OCI-M1 (cell line): Measurements from ENCODE around the gene PLAAT4.
A peak's percentile ranks its signal among the peaks of the same experiment; 100 is the strongest.
"Not testable (repeated sequence)": the region's sequence is repeated elsewhere in the genome, so short reads cannot be mapped to it uniquely, and the experiment has no call there.

Experiments used
- DNase-seq: peaks from one replicate; lab custom pipeline; 2025; lab: John Stamatoyannopoulos, UW

Gene PLAAT4

DNA sequence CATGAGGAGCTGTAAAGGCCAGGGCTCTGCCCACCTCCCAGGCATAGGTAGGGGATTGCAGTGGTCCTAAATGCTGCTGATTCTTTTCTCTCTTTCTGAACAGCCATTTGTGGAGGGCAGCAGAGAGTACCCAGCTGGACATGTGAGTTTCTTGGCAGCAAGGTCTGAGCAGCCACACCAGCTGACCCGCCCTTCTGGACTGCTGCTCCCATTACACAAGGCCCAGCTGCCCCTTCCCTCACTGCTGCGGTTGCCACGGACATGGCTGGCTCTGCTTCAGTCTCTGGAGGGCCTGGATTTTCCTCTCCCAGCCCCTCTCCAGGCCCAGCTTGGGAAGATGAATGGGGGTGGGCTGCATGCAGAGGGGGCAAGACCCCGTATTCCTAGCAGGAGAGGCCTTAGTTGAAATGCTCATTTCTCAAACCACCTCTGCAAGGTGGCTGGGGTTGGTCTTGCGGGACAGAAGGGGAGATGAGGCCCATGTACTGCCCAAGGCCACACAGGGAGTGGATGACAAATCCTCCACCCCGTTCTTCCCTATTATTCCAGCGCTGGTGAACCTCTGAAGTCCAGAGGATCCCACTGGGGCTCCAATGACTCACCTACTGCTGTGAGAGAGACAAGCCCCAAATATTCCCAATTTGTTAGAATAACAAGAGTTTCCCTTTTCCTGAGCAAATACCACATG, 26.1 kb upstream of the PLAAT4 start:
- no peak for DNase-seq

DNA sequence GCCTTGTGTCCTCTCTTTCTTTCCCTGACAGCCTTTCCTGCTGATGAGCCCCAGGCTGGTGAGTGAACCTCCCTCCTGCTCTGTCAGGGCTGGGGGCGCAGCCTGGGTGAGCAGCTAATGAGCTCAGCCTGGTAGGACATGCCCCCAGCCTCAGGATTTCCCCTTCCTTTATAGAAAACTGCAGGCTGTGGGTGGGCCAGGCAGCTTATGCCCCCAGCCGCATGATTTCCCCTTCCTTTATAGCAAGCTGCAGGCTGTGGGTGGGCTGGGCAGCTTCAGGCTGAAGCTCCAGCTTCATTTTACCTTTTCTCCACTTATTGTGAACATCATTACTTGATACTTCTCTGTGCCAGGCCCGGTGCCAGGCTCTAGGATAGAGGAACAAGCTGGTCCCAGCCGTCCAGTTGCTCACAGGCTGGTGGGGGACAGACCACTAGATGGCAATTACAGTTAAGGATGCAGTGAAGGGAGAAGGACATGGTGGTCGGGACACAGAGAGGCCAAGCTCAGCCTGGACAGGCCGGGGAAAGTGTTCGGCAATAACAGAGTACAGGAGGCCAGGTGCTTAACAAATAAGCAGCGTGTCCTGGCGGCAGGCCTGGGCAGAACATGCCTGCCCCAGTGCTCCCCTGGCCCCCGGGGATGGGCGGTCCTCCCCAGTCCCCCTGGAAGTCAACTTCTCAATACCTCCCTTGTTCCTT, 25.4 kb upstream of the PLAAT4 start:
- no peak for DNase-seq

DNA sequence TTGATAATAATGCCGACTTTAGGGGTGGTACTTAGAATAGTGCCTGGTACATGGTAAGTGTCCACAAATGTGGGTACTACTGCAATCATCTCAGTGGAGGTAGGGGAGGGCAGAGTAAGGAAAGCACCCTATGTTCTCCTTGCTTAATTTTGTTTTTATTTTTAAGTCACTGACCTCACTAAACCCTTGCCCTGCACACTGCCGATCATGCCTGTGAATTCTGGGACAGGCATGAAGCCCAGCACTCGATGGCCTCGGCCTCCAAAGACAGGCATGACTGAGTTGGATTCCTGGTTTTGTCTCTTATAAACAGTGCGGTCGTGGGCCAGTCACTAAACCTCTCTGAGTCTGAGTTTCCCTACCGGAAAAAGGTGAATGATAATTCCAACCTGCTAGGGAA, 23.8 kb upstream of the PLAAT4 start:
- DNase-seq = no peak

DNA sequence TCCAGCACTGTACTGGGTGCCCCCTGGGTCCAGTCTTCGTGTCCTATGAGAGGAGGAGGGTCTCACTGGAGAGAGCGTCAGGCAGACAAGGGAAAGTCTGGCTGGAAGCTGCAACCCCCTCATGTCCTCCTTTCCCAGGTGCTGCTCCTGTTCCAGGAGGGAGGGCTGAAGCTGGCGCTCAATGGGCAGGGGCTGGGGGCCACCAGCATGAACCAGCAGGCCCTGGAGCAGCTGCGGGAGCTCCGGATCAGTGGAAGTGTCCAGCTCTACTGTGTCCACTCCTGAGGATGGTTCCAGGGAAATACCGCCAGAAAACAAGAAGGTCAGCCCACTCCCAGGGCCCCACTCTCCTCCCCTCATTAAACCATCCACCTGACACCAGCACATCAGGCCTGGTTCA, 20.5 kb upstream of the PLAAT4 start:
- no peak for DNase-seq

DNA sequence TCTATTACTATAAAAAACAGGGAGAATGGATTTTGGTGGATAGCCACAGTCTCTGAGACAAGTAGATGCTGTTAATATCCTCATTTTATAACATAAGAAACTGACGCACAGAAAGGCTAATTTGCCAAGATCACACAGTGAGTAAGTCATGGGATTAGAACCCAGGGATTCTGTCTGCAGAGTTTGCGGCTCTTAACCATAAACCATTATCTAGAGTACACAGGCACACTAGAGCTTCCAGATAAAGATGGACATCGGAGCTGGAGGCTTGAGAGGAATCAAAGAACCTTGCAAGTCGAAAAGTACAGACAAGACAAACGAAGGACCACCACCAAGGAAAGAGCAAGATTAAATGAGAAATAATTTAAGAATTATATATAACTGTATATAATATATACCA, 19.5 kb upstream of the PLAAT4 start:
- DNase-seq = peak; percentile 95

DNA sequence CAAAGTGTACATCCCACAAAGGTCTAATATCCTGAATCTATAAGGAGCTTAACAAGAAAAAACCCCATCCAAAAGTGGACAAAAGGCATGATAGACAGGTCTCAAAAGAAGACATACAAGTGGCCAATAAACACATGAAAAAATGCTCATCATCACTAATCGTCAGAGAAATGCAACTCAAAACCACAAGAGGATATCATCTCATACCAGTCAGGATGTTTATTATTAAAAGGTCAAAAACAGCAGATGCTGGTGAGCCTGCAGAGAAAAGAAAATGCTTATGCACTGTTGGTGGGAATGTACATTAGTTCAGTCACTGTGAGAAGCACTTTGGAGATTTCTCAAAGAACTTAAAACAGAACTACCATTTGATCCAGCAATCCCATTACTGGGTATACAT, 18.1 kb upstream of the PLAAT4 start:
- peak; percentile 83 for DNase-seq

DNA sequence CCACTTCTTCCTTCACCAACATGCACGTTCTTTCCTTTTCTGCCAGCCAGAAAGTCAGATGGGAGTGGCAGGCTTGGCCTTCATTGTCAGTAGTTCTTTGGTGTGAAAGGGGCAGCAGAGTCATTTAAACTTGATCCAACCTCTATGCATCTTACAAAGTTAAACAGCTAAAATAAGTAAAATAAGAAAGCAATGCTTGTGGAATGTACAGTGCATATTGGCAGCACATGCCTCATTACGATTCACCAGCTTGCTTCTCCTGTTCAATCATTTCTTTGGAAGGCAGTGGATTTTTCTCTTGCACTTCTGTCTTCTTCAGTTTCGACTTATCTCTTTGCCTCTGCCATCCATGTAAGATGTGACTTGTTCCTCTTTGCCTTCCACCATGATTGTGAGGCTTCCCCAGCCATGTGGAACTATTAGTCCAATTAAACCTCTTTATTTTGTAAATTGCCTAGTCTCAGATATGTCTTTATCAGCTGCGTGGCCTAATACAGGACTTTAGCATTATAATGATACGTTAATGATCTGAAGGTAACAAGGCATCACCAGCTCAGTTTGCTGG, 15.9 kb upstream of the PLAAT4 start:
- DNase-seq = no peak

DNA sequence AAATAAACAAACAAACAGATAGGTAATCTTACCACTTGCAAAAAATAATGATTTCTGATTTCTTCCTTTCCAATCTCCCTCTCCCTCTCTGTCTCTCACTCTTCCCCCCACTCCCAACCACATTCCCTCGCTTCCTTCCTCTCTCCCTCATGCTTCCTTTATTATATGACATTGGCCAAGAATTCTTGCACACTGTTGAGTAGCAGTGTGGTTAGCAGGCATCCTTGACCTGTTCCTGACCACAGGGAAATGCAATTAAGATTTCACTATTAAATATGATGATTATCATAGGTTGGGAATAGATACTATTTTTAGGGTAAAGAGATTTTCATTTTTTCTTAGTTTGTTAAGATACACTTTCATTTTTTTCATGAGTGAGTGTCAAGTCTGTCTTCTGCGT, 14.7 kb upstream of the PLAAT4 start:
- DNase-seq = no peak

DNA sequence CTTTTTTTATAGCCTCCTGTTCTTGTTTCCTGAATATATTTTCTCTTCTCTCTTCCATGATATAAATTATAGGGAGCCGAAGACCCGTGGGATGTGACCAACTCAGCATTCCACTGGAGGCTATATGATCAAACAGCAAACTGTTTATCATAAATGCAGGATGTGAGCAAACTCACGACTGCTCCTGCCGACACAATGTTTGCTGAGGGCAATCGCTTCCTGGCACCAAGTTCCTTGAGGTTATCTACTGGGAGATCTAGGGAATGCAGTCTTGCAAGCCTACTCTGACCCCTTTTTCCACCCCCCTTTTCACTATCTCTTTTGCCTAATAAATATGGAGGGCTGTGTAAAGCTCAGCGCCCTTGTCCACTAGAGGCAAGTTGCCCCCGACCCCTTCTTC, 13.5 kb upstream of the PLAAT4 start:
- DNase-seq = no peak

DNA sequence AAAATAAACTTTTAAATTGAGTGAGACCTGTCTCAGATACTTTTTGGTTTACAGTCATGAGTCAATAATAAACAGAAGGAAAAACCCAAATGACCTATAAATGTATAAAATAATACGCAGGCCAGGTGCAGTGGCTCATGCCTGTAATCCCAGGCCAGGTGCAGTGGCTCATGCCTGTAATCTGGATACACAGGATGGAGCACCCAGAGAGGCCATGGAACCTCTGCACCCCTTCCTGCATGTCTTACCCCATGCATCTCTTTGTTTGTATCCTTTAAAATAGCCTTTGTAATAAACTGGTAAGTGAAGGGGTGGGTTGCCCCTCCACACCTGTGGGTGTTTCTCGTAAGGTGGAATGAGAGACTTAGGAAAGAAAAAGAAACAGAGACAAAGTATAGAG, 8.9 kb upstream of the PLAAT4 start:
- no peak for DNase-seq

DNA sequence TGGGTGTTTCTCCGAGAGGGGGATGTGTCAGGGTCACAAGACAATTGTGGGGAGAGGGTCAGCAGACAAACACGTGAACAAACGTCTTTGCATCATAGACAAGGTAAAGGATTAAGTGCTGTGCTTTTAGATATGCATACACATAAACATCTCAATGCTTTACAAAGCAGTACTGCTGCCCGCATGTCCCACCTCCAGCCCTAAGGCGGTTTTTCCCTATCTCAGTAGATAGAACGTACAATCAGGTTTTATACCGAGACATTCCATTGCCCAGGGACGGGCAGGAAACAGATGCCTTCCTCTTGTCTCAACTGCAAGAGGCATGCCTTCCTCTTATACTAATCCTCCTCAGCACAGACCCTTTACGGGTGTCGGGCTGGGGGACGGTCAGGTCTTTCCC, 8.5 kb upstream of the PLAAT4 start:
- DNase-seq = not testable (repeated sequence)

DNA sequence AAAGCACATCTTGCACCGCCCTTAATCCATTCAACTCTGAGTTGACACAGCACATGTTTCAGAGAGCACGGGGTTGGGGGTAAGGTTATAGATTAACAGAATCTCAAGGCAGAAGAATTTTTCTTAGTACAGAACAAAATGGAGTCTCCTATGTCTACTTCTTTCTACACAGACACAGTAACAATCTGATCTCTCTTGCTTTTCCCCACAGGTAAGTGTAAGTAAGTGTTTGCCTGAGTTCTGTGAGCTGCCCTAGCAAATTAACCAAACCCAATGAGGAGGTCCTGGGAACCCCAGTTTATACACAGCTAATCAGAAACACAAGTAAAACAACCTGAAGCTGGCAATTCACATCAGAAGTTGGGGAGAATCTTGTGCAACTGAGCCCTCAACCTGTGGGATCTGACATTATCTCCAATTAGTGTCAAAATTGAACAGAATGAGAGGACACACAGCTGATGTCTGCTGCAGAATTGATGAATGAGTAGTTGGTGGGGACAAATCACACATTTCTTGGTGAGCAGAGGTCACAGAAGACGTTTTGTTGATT, 7.8 kb upstream of the PLAAT4 start:
- DNase-seq = not testable (repeated sequence)

DNA sequence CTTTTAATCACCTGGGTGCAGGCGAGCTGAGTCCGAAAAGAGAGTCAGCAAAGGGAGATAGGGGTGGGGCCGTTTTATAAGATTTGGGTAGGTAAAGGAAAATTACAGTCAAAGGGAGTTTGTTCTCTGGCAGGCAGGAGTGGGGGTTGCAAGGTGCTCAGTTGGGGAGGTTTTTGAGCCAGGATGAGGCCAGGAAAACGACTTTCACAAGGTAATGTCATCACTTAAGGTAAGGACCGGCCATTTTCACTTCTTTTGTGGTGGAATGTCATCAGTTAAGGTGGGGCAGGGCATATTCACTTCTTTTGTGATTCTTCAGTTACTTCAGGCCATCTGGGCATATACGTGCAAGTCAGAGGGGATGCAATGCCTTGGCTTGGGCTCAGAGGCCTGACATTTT, 7.2 kb upstream of the PLAAT4 start:
- not testable (repeated sequence) for DNase-seq

DNA sequence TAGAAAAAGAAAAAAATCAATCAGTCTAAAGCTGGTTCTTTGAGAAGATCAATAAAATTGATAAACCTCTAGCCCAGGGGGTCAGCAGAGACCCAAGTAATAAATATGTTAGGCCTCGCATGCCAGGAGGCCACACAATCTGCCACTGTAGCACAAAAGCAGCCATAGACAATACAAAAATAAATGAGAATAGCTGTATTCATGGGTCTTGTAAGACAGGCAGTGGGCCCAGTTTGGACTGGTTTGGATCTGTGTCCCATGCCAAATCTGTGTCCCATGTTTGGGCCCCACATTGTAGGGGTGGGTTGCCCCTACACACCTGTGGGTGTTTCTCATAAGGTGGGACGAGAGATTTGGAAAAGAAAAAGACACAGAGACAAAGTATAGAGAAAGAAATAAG, 6.6 kb upstream of the PLAAT4 start:
- no peak for DNase-seq

DNA sequence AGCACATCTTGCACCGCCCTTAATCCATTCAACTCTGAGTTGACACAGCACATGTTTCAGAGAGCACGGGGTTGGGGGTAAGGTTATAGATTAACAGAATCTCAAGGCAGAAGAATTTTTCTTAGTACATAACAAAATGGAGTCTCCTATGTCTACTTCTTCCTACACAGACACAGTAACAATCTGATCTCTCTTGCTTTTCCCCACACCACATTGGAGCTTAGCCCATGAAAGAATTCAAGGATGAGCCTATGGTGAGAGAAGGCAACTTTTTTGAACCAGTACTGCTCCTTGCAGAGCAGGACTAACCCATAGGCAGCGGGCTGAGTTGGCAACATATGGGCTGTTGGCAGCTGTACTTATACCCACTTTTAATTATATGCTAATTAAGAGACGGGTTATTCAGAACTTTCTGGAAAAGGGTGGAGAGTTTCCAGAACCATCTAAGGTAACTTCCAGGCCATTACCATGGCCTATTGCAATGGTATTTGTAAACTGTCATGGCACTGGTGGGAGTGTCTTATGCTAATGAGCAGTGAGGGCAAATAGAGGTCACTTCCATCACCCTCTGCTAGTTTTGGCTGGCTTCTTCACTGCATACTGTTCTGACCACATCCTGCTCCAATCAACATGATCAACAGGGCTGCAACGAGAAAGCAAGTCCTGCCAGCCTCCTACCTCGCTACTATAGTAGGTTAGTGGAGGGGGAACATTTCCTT, 5.4 kb upstream of the PLAAT4 start:
- DNase-seq = peak; percentile 85

DNA sequence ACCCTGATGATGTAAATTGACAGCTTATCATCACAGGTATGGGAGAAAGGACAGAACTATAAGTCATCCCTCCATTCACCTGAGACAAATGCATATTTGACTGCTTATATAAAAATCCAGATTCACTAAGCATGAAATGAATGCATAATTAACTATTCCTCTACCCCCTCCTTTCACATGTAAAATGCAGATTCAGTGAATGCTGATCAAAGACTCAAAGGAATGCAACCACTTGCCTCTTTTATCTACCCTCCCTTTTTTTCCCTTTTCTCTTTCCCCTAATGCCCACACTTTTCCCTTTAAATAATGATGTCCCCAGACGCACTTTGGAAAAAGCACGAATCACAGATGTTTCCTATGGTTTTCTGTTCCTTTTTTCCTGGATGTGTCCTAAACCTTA, 4.5 kb upstream of the PLAAT4 start:
- no peak for DNase-seq

DNA sequence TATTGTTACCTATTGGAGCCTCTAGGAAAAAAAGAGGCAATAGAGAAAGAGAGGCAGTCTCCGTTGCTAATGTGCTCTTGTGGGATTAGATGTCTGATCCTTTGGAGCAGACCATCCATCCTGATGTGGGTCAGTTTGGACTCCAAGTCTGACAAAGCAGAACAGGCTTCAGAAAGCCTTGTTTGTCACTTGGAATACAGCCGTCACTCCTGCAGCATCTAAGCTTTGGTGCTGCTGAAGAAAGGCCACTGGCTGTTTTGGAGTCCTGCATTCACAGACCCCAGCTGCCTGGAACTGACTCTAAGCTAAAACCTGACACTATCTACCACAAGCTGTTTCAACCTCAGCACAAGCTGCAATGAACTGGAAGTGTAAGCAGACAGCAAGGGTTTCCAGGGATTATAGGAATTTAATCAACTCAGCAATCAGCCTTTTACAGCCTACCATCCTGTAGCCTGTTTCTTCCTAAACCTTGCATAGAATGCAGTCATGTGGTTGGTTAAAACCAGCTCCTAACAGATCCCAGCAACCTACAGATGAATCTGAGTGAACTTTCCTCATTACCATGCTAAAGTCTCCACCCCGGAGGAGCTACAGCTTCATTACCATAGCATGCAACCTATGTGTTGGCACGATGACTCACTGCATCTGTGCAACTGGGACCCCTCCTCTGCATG, 3.7 kb upstream of the PLAAT4 start:
- peak; percentile 10 for DNase-seq

DNA sequence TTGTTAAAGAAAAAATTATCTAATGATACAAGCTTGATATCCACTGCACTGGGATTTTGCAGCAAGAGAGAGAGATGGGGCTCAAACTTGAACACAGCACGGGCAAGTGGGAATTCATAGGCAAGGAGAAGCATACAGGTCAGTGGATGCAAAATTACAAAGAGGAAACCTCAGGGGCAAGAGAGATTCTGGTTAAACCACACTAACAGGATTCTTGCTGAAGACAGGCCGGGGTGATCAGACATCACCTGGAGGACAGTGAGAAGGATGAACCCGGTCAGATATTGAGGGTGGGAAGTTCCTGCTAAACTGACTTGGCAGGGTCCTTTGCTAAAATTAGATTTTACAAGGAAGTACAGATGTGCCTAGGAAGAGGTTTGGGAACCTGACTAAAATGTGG, 2.5 kb upstream of the PLAAT4 start:
- DNase-seq = no peak

DNA sequence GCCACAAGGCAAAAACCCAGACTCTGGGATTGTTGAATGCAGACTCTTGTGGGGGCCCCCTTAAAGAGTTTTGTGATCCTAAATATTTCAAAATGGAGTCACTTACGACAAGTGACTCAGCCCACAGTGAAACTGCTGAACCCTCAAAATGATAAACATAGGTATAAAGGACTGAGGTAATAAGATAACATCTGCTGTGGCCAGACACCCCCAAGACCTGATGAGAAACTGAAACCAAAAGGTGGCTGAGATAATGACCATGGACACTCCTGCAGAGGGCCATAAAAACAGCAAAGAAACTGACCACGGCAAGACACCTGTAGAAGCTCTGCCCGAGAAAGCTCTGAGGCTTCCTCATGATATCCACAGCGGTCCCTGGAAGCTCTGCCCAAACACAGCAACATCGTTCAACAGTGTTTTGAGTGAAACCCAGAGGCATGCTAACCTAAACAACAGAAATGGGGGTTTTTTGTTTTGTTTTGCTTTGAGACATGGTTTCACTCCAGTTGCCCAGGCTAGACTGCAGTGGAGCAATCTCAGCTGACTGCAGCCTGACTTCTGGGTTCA, 1.6 kb upstream of the PLAAT4 start:
- peak; percentile 45 for DNase-seq

DNA sequence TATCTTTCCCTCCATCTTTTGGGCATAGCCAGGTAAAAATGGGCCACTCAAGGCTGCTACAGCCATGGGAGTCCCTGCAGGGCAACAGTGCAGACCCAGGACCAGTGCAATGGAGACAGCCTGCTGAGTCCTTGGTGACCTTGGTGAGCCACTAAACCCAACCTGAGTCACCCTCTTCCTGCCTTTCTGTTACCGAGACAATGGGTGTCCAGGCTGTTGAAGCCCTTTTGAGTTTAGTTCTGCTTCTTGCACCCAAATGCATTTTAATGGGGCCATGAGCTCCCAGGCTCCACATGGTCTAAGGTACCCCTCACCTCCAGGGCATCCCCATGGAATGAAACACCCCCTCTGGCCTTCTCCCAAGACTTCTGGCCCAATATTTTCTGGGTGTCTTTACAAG, 874 bp upstream of the PLAAT4 start:
- DNase-seq = peak; percentile 37

DNA sequence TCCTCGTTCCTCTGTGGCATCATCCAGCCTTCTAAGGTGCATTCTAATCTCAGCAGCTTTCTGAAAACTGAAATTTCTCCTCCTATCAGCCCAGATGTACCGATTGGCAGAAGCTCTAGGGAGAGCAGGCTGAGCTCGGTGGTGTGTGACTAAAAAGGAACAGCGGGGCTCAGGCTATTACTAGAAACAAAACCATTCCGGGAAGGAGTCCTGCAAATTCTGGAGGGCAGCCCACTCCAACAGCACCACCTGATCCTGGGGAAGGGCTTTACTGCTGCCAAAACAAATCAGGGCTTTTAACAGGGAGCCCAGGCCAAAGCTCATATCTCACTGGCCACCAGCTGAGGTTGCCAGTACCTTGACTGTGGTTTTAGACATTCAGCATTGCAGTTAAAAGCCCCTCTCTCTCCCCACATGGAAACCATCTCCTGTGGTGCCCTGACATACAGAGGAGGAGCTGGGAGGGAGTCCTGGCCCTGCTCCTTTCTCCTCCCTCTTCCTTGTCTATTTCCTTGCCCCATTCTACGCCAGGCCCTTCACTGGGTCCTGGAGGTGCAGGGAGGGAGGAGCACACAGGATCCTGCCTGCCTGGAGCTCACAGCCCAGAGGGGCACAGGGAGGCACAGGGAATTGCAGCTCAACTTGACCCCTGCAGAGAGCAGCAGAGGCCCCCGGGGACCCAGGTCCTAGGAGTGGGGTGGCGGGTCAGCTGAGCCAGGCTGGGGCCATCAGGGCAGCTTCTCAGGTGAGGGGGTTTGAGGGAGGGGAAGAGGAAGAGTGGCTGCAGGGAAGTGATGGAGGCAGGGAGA, 889 bp downstream of the PLAAT4 start:
- peak; percentile 41 for DNase-seq
